A673 (cell line): Measurements from ENCODE around the gene KATNAL1. TPM values are rescaled to one million over a fixed set of nuclear protein-coding genes. Genes with fewer than 3 reads are reported as not detected.

ENCODE experiments used
- BruUV-seq: library from RNA; stranded (reverse); fragments of 400-500 nt; replicated peaks from 2 replicates; lab custom pipeline; 2021; lab: Mats Ljungman, UMichigan
- CTCF ChIA-PET: fragments of 300-600 bp; sonication (Branson Sonifier 250); formaldehyde crosslinking; loops from one replicate; lab custom pipeline; 2022; ENCODE audit warnings: antibody characterized with exemption; lab: Charles Lee
- POLR2A ChIA-PET: fragments of 300-600 bp; sonication (Branson Sonifier 250); formaldehyde crosslinking; loops from one replicate; lab custom pipeline; 2022; ENCODE audit warnings: antibody characterized with exemption; ENCODE audit not compliant: low non-redundant PET; lab: Charles Lee
- DNase-seq: peaks from one replicate; pipeline ENCODE4 v3.0.0-alpha.2; 2015; ENCODE audit warnings: low spot score
- H3K27ac ChIP-seq: fragments of 200-600 bp; sonication (generic); 2 replicates; pipeline ENCODE4 v1.5.1; 2016; ENCODE audit warnings: mixed run types, low read depth, mild to moderate bottlenecking, mixed read lengths, antibody characterized with exemption, low read length; ENCODE audit not compliant: poor library complexity, severe bottlenecking
- H3K27me3 ChIP-seq: fragments of 200-600 bp; sonication (generic); replicated peaks from 2 replicates; pipeline ENCODE4 v1.6.1; 2017; ENCODE audit warnings: mixed run types, low read depth, mild to moderate bottlenecking, mixed read lengths, antibody characterized with exemption, low read length; ENCODE audit not compliant: insufficient read depth, poor library complexity
- H3K36me3 ChIP-seq: fragments of 200-600 bp; sonication (generic); 2 replicates; pipeline ENCODE4 v1.6.1; 2016; ENCODE audit warnings: mixed run types, mild to moderate bottlenecking, mixed read lengths, antibody characterized with exemption, low read length; ENCODE audit not compliant: insufficient read depth, poor library complexity, severe bottlenecking
- H3K4me1 ChIP-seq: fragments of 200-600 bp; sonication (generic); 2 replicates; pipeline ENCODE4 v1.6.1; 2017; ENCODE audit warnings: mixed run types, mild to moderate bottlenecking, mixed read lengths, antibody characterized with exemption, low read length; ENCODE audit not compliant: insufficient read depth, poor library complexity, severe bottlenecking
- H3K4me3 ChIP-seq: fragments of 200-600 bp; sonication (generic); 2 replicates; pipeline ENCODE4 v1.5.1; 2016; ENCODE audit warnings: low read depth, mixed run types, mild to moderate bottlenecking, mixed read lengths, low read length; ENCODE audit not compliant: poor library complexity, severe bottlenecking
- H3K9me3 ChIP-seq: fragments of 200-600 bp; sonication (generic); 2 replicates; pipeline ENCODE4 v1.6.1; 2016; ENCODE audit warnings: mixed run types, low read depth, mild to moderate bottlenecking, mixed read lengths, antibody characterized with exemption, low read length; ENCODE audit not compliant: poor library complexity, severe bottlenecking
- EZH2 ChIP-seq: fragments of 200-600 bp; sonication (generic); IDR thresholded peaks from 2 replicates; pipeline ENCODE4 v1.6.1; 2017; ENCODE audit warnings: borderline replicate concordance, low read depth, mild to moderate bottlenecking, mixed read lengths, antibody characterized with exemption, low read length; ENCODE audit not compliant: poor library complexity, severe bottlenecking
- intact Hi-C: fragments of 100-400 bp; cut with micrococcal nuclease; formaldehyde crosslinking; loops from one replicate; pipeline ENCODE4 v1.10.0; 2022; ENCODE audit not compliant: unreplicated experiment
- total RNA-seq: library from RNA; stranded (reverse); gene quantifications from 2 replicates; pipeline ENCODE4 v1.2.3, GENCODE V29; 2021
- TF ChIP-seq, protein P1 (sequence below): fragments of 300-800, 200-600 bp; sonication (generic); conservative IDR thresholded peaks from 2 replicates; pipeline ENCODE4 v1.5.1; 2017; ENCODE audit warnings: low read depth, mild to moderate bottlenecking, antibody characterized with exemption, low read length, moderate library complexity, mixed read lengths

KATNAL1 gene
- total RNA-seq, 1 experiment from 2014 or later = 63.0 TPM

DNA sequence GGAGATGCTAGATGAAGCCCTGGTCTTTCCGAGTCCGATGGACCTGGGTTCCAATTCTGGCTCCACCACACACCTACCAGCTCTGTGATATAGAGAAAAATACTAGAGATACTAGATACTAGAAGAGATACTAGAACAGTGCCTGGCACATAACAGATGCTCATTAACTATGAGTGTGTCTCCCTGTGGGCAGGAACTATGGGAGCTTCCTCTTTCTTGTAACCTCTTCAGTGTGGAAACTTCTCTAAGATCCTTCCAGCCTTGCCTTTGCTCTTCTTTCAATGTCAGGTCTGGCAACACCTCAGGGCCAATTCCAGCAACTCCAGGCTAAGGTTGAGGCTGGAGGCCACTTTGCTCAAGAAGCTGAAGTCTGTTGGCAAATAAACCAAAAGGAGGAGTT, 143.9 kb downstream of the KATNAL1 start:
- Histone ChIP-seq H3K9me3 (no peaks in the 10 kb centered on the region), H3K4me3 (no peak overlapping the region), H3K4me1 (peaks cover 25% of the 10 kb centered on the region), H3K36me3 (no peaks in the 10 kb centered on the region), H3K27ac (peak overlapping the region; percentile 73), H3K27me3 (no peaks in the 10 kb centered on the region)
- no TSS peak for BruUV-seq
- no peak for TF ChIP-seq EZH2
- TF ChIP-seq, protein P1, sequence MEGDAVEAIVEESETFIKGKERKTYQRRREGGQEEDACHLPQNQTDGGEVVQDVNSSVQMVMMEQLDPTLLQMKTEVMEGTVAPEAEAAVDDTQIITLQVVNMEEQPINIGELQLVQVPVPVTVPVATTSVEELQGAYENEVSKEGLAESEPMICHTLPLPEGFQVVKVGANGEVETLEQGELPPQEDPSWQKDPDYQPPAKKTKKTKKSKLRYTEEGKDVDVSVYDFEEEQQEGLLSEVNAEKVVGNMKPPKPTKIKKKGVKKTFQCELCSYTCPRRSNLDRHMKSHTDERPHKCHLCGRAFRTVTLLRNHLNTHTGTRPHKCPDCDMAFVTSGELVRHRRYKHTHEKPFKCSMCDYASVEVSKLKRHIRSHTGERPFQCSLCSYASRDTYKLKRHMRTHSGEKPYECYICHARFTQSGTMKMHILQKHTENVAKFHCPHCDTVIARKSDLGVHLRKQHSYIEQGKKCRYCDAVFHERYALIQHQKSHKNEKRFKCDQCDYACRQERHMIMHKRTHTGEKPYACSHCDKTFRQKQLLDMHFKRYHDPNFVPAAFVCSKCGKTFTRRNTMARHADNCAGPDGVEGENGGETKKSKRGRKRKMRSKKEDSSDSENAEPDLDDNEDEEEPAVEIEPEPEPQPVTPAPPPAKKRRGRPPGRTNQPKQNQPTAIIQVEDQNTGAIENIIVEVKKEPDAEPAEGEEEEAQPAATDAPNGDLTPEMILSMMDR = no peak
- no peak for DNase-seq
- CTCF ChIA-PET = no interaction called here
- intact Hi-C loops = no loop called here
- POLR2A ChIA-PET = no interaction called here

DNA sequence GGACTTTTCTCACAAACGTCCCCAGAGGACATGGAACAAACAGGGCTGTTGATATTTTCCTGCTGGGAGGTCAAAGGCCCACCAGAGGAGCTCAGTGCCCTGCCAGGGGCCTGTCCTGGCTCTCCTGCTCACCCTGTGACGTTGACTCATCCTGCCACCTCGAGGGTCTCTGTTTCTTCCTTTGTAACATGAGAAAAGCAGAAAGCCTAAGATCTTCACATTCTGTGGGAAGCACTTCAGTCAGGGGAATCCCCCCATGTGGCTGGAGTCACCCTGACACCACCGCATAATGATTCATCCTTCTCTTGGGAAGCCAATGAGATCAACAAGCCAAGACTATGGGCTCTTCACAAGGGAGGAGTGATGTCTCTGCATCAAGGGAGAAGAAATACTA, 147.9 kb downstream of the KATNAL1 start:
- Histone ChIP-seq H3K9me3 (no peaks in the 10 kb centered on the region), H3K4me1 (peaks cover 13% of the 10 kb centered on the region), H3K27me3 (no peaks in the 10 kb centered on the region), H3K4me3 (no peak overlapping the region), H3K36me3 (no peaks in the 10 kb centered on the region), H3K27ac (no peak overlapping the region)
- TF ChIP-seq, protein P1 = no peak
- no peak for TF ChIP-seq EZH2
- DNase-seq = no peak
- POLR2A ChIA-PET = no interaction called here
- CTCF ChIA-PET = interaction anchor here (0.7 kb wide), 1 partner anchor 34 kb away, joined by 5 read pairs; no protein-coding TSS in a partner anchor
- intact Hi-C loops = no loop called here
- no TSS peak for BruUV-seq

DNA sequence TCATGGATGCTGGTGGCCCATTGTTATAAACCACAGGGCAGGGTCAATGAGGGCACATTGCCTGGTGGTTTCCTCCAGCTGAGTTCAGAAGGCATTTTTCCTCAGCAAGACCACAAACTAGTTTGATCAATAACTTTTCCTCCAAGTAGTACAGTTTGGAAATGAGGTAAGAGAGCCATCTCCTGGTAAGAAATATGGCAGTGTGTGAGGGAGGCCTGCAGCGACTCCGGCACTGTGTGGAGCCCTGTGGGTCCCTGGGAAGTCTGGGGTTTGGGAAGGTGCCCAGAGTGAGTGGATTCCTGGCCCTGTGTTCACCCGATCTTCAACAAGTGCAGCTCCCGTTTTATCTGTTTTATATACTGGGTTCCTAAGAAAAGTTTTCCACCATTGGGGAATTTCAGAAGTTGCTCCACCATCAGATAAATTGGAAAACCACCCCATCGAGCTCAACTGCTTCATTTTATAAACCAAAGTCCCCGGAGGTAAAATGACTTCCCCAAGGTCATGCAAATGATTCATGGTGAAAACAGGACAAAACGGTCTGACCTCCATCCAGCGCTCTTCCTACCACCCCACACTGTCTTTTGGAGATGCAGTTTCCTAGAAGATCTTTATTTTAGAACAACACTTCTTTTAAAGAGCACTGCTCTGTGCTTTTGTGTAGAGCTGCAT, 148.4 kb downstream of the KATNAL1 start:
- no peak overlapping the region for H3K4me3 ChIP-seq
- H3K27ac ChIP-seq = no peak overlapping the region
- POLR2A ChIA-PET = no interaction called here
- intact Hi-C loops = no loop called here
- TF ChIP-seq, protein P1 = peak; percentile 47; the same call in 1 of the 2 replicates
- no peak for TF ChIP-seq EZH2
- no TSS peak for BruUV-seq
- peaks cover 8% of the 10 kb centered on the region for H3K4me1 ChIP-seq
- no peaks in the 10 kb centered on the region for H3K27me3 ChIP-seq
- CTCF ChIA-PET = interaction anchor here (0.7 kb wide), 1 partner anchor 34 kb away, joined by 5 read pairs; no protein-coding TSS in a partner anchor
- peak; percentile 53 for DNase-seq
- H3K36me3 ChIP-seq = no peaks in the 10 kb centered on the region
- H3K9me3 ChIP-seq = no peaks in the 10 kb centered on the region
